ENCODE data around the gene SAXO2.
"Not testable (repeated sequence)": the region's sequence is repeated elsewhere in the genome, so short reads cannot be mapped to it uniquely, and the experiment has no call there.

SAXO2 gene

DNA sequence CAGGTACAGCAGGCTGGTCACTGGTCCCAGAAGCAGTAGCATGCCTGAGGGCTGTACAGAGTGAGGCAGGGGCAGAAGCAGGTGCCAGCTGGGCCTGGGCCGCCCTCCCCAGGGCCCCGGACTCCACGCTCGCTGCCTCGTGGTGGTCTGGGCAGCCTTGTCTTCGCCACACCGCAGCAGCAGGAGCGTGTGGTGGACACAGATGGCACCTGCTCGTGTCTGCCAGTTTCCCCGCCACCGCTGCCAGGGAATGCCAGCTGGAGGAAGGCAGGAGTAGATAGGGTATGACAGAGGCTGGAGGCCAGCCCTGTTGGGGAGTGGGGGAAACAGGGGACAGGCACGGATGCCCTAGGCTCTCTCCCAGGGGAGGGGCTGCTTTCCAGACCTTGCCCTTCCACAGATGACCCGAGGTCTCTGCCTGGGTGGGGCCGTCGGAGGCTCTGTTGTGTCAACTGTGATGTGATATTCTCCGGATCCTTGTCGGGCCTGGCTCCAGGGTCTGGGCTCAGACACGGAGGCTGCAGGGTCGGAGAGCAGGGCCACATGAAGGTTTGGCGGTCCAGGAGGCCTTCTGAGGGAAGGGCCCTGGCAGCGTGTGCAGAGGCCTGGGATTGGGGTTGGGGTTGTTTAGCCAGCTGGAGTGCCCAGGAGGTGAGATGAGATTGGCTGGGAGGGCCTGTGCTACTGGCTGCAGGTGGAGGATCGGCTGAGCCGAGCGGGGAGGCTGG, 53.1 kb downstream of the SAXO2 start:
- Histone ChIP-seq H3K36me3 (ENCODE audit: insufficient read depth, low read length) (no peaks in the 10 kb centered on the region), H3K9ac (ENCODE audit: low read depth, low read length) (no peak overlapping the region)

DNA sequence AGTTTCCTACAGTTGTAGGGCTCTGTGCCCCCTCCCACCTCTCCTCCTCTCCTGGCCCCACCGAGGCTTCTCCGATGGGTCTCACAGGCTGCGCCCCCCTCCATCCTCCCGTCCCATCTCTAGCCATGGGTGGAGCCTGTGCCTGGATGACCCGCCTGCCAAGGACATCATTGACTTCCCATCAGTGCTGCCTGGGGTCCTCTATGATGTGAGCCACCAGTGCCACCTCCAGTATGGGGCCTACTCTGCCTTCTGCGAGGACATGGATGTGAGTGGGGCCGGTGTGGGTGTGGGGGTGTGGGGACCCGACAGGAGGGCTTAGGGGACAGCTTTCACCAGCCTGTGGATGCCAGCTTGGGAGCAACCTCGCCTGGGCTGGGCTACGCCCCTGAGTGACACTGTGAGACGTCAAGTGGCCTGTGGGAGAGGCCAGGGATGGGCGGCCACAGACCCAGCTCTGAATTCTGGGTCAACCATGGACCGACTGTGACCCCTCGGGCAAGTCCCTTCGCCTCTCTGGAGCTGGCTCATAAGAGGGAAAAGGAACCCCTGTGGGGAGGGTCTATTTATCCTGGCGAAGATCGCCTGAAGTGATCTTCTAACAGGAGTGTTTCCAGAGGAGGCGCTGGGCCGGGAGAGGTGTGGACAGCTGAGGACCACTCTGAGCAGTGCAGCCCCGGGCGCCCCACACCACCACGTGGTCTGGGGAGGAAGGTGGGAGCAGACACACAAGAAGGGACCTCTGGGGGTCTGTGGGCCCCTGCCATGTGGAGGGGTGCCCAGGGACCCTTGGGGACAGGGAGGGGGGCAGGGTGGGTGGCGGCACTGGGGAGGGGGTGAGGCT, 53.9 kb downstream of the SAXO2 start:
- not testable (repeated sequence) for H3K4me1 ChIP-seq (ENCODE audit: insufficient read depth, low read length); H3K9me3 ChIP-seq (ENCODE audit: control insufficient read depth, insufficient read depth, low read length); H3K9ac ChIP-seq (ENCODE audit: low read depth, low read length); H3K36me3 ChIP-seq (ENCODE audit: insufficient read depth, low read length)

More for the DNA sequence above, 53.1 kb downstream of the SAXO2 start:
- H3K4me1 ChIP-seq (ENCODE audit: insufficient read depth, low read length) = no peaks in the 10 kb centered on the region
- H3K9me3 ChIP-seq (ENCODE audit: control insufficient read depth, insufficient read depth, low read length) = no peaks in the 10 kb centered on the region

DNA sequence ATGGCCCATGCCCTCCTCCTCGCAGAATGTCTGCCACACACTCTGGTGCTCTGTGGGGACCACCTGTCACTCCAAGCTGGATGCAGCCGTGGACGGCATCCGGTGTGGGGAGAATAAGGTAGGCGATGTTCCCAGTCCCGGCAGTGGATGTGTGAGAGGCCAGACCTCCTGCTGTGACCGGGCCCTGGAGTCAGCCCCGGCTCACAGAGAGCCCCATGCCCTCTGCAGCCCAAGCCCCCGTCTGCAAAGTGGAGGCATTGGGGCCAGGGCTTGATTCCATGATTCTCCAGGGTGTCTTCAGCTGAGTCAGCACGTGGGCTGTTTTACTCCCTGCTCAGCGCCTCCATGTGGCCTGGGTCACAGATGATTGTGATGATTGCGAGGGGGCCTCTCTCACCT, 54.5 kb downstream of the SAXO2 start:
- Histone ChIP-seq H3K9me3 (ENCODE audit: control insufficient read depth, insufficient read depth, low read length) (no peaks in the 10 kb centered on the region), H3K4me1 (ENCODE audit: insufficient read depth, low read length) (no peaks in the 10 kb centered on the region), H3K9ac (ENCODE audit: low read depth, low read length) (no peak overlapping the region), H3K36me3 (ENCODE audit: insufficient read depth, low read length) (no peaks in the 10 kb centered on the region)

DNA sequence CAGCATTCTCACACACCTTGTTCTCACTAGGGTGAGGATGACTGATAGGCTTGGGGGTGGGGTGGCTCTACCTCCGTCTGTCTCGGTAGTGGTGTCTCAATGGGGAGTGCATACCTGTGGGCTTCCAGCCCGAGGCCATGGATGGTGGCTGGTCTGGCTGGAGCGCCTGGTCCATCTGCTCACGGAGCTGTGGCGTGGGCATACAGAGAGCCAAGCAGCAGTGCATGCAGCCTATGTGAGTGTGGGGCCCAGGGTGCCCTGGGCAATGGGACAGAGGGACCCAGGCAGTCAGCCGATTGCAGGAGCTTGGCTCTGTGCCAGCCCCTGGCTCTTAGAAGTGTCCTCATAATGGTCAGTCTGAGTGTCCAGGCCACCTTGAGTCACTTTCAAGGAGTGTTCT, 54.9 kb downstream of the SAXO2 start:
- not testable (repeated sequence) for H3K9me3 ChIP-seq (ENCODE audit: control insufficient read depth, insufficient read depth, low read length); H3K9ac ChIP-seq (ENCODE audit: low read depth, low read length); H3K4me1 ChIP-seq (ENCODE audit: insufficient read depth, low read length); H3K36me3 ChIP-seq (ENCODE audit: insufficient read depth, low read length)

DNA sequence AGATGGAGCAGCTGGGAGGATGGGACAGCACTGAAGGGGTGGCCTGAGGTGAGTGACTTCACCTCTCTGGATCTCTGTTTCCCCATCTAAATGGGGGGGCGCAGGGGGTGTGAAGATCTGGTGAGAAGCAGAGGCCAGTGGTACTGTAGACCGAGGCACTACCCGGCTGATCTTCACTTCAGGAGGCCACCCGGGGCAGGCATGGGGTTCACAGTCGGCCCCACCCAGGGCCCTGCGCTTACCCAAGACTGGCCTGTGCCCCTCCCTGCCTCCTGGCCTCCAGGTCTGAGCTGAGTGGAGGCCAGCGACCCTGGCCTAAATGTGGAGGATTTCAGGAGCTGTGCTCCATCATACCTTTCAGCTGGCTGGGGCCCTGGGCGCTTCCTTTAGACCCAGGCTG, 55.7 kb downstream of the SAXO2 start:
- H3K9me3 ChIP-seq (ENCODE audit: control insufficient read depth, insufficient read depth, low read length); H3K4me1 ChIP-seq (ENCODE audit: insufficient read depth, low read length); H3K9ac ChIP-seq (ENCODE audit: low read depth, low read length); H3K36me3 ChIP-seq (ENCODE audit: insufficient read depth, low read length): not testable (repeated sequence)

DNA sequence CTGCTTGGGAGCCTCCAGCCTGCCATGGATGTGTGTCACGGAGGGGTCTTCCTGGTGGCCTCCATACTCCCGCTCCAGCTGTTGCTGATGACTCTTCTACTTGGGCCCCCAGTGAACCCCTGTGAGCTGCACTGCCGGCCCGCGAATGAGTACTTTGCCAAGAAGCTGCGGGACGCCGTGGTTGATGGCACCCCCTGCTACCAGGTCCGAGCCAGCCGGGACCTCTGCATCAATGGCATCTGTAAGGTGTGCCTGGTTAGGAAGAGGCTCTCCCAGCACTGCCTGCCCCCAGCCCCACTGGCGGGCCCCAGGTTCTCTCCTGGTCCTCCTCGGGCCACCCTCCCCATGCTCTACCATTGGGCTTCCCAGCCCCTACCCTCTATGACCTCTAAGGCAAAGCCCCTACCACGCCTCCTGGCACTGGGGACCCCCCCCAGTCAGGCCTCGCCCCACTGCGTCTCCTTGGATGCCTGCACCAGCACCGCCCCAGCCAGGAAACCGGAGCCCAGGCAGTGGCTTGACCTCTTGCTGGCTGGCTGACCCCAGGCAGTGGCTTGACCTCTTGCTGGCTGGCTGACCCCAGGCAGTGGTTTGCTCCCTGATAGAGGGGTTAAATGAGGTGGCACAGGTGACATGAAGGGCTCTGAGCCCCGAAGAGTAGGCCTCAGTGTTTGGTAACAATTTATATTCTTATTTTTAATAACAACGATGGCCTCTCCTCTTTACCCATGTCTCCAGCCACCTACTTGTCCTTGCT, 57.1 kb downstream of the SAXO2 start:
- H3K9ac ChIP-seq (ENCODE audit: low read depth, low read length); H3K4me1 ChIP-seq (ENCODE audit: insufficient read depth, low read length); H3K9me3 ChIP-seq (ENCODE audit: control insufficient read depth, insufficient read depth, low read length); H3K36me3 ChIP-seq (ENCODE audit: insufficient read depth, low read length): not testable (repeated sequence)

DNA sequence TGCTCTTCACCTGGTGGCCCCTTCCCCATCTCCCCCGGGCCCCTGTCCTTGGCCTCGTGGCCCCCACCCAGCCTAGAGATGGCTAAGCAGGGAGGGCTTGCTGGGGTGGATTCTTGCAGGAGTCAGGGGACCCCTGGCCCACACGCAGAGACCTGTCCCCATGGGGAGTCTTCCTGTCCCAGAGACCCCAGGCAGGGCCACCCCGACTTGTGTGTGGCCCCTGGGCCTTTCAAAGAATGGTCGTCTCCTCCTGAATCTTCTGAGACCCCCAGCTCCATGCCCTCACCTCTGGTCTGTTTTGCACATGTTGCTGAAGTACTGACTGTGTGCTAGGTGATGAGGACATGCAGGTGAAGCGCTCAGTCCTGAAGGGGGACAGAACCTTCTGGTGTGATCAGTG, 58.2 kb downstream of the SAXO2 start:
- H3K9ac ChIP-seq (ENCODE audit: low read depth, low read length); H3K9me3 ChIP-seq (ENCODE audit: control insufficient read depth, insufficient read depth, low read length); H3K36me3 ChIP-seq (ENCODE audit: insufficient read depth, low read length): not testable (repeated sequence)

DNA sequence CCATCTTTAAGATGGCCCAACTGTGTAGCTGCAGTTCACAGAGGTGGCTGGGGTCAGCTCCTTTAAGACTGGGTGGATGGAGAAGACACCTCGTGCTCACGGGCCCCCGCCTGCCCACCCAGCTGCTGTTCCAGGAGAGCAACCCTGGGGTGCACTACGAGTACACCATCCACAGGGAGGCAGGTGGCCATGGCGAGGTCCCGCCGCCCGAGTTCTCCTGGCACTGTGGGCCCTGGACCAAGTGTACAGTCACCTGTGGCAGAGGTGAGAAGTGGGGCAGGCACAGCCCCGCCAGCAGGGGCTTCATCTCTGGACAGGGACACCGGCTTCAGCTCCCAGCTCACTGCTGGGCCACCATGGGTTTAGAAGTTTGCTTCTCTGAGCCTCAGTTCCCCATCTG, 59.9 kb downstream of the SAXO2 start:
- H3K9me3 ChIP-seq (ENCODE audit: control insufficient read depth, insufficient read depth, low read length); H3K4me1 ChIP-seq (ENCODE audit: insufficient read depth, low read length); H3K9ac ChIP-seq (ENCODE audit: low read depth, low read length); H3K36me3 ChIP-seq (ENCODE audit: insufficient read depth, low read length): not testable (repeated sequence)

More for the DNA sequence above, 58.2 kb downstream of the SAXO2 start:
- H3K4me1 ChIP-seq (ENCODE audit: insufficient read depth, low read length) = not testable (repeated sequence)

DNA sequence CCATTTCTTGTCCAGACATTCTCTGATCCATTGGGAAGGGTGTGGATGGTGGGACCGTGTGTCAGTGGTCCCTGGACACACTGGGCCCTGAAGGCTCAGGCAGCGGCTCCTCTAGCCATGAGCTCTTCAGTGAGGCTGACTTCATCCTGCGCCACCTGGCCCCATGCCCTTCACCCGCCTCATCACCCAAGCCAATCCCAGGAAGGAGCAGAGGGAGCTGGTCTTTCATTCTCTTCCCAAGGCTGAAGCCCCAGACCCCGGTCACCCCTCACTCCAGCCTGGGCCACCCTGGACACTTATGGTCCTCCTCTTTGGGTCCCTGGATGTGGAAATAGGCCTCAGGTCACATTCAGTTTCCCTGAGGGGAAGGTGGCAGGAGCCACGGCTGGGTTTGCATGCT, 62.2 kb downstream of the SAXO2 start:
- H3K9ac ChIP-seq (ENCODE audit: low read depth, low read length); H3K9me3 ChIP-seq (ENCODE audit: control insufficient read depth, insufficient read depth, low read length); H3K4me1 ChIP-seq (ENCODE audit: insufficient read depth, low read length); H3K36me3 ChIP-seq (ENCODE audit: insufficient read depth, low read length): not testable (repeated sequence)

DNA sequence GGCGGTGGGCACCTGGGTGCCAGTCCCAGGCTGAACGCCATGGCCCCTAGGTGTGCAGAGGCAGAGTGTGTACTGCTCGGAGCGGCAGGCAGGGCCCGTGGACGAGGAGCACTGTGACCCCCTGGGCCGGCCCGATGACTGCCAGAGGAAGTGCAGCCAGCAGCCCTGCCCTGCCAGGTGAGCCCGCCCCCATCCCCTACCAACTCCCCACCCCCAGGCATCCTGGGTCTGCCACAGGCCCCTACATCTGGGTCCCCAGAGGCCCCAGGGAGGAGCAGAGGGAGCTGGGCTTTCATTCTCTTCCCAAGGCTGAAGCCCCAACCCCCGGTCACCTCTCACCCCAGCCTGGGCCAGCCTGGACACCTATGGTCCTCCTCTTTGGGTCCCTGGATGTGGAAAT, 63.0 kb downstream of the SAXO2 start:
- H3K36me3 ChIP-seq (ENCODE audit: insufficient read depth, low read length); H3K9ac ChIP-seq (ENCODE audit: low read depth, low read length); H3K4me1 ChIP-seq (ENCODE audit: insufficient read depth, low read length); H3K9me3 ChIP-seq (ENCODE audit: control insufficient read depth, insufficient read depth, low read length): not testable (repeated sequence)

DNA sequence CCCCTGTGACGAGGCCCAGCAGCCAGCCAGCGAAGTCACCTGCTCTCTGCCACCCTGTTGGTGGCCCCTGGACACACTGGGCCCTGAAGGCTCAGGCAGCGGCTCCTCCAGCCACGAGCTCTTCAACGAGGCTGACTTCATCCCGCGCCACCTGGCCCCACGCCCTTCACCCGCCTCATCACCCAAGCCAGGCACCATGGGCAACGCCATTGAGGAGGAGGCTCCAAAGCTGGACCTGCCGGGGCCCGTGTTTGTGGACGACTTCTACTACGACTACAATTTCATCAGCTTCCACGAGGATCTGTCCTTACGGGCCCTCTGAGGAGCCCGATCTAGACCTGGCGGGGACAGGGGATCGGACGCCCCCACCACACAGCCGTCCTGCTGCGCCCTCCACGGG, 64.3 kb downstream of the SAXO2 start:
- H3K9me3 ChIP-seq (ENCODE audit: control insufficient read depth, insufficient read depth, low read length); H3K36me3 ChIP-seq (ENCODE audit: insufficient read depth, low read length); H3K4me1 ChIP-seq (ENCODE audit: insufficient read depth, low read length); H3K9ac ChIP-seq (ENCODE audit: low read depth, low read length): not testable (repeated sequence)

DNA sequence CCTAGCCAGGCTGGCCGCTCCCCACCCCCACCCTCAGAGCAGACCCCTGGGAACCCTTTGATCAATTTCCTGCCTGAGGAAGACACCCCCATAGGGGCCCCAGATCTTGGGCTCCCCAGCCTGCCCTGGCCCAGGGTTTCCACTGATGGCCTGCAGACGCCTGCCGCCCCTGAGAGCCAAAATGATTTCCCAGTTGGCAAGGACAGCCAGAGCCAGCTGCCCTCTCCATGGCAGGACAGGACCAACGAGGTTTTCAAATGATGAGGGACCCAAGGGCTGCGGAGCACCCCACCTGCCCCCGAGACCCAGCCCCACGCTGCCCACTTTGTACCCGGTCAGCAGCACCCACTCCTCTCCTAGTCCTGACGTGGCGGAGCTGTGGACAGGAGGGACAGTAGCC, 64.8 kb downstream of the SAXO2 start:
- H3K4me1 ChIP-seq (ENCODE audit: insufficient read depth, low read length) = not testable (repeated sequence)

DNA sequence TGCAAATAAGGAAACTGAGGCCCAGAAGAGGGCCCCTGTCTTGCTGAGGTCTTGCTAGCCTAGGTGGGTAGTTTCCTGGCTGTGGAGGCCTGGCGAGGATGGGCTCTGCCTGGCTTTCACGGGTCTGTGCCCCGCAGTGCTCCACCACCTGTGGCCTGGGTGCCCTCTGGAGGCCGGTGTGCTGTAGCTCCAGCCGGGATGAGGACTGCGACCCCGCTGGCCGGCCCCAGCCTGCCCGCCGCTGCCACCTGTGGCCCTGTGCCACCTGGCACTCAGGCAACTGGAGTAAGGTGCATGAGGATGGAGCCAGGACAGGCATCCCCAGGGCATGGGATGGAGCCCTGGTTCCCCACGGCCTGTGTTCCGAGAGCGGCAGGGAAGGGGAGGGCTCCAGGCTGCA, 66.4 kb downstream of the SAXO2 start:
- H3K9ac ChIP-seq (ENCODE audit: low read depth, low read length); H3K9me3 ChIP-seq (ENCODE audit: control insufficient read depth, insufficient read depth, low read length); H3K36me3 ChIP-seq (ENCODE audit: insufficient read depth, low read length); H3K4me1 ChIP-seq (ENCODE audit: insufficient read depth, low read length): not testable (repeated sequence)

More for the DNA sequence above, 64.8 kb downstream of the SAXO2 start:
- not testable (repeated sequence) for H3K9me3 ChIP-seq (ENCODE audit: control insufficient read depth, insufficient read depth, low read length); H3K36me3 ChIP-seq (ENCODE audit: insufficient read depth, low read length); H3K9ac ChIP-seq (ENCODE audit: low read depth, low read length)

DNA sequence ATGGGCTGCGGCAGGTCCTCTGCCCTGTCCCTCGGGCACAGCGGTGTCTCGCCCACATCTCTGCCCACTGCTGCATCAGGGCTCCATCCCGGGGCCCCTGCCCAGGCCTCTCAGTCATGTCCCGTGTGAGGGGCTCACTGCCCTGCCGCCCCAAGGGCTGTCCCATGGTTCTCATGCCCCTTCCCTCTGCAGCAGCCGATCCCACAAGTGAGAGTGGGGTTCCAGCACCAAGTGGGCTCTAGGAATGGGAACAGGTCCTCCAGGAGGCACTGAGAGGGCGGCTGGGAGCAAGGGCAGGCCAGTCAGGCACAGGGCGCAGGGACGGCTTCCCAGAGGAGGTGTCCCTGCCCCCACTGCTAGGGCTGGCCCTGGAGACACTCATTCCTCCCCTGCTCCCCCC, 68.3 kb downstream of the SAXO2 start:
- H3K36me3 ChIP-seq (ENCODE audit: insufficient read depth, low read length); H3K4me1 ChIP-seq (ENCODE audit: insufficient read depth, low read length); H3K9me3 ChIP-seq (ENCODE audit: control insufficient read depth, insufficient read depth, low read length); H3K9ac ChIP-seq (ENCODE audit: low read depth, low read length): not testable (repeated sequence)

Data from ES-I3 (cell line).